NT2/D1 (cell line): ENCODE measurements around the gene ANKRD2.

Experiments used
- SUZ12 ChIP-seq: IDR thresholded peaks from 2 replicates; pipeline ENCODE4 v1.6.1; 2011; ENCODE audit not compliant: insufficient read length, insufficient read depth; ENCODE audit errors: extremely low read depth
- YY1 ChIP-seq: IDR thresholded peaks from 2 replicates; pipeline ENCODE4 v1.6.1; 2011; ENCODE audit not compliant: insufficient read length, insufficient read depth
- ZNF274 ChIP-seq: IDR thresholded peaks from 2 replicates; pipeline ENCODE4 v1.6.1; 2011; ENCODE audit warnings: mild to moderate bottlenecking, low read depth, low read length

- TF ChIP-seq SUZ12 (no peak), YY1 (no peak), ZNF274 (no peak)
Observed at GRCh38 chr10:97538411-97538810, 34.2 kb upstream of the ANKRD2 start.
